ENCODE data around the gene CD274. TPM values are rescaled to one million over a fixed set of nuclear protein-coding genes. Genes with fewer than 3 reads are reported as not detected.

Gene CD274
- total RNA-seq (ENCODE audit: low replicate concordance), result 0.82 and 3.1 TPM in 2 replicates

GRCh38 chr9:5450359-5451091 lies at the start of gene CD274:
CD274 (plus strand) TSS chr9:5450542; CDS start chr9:5456114, 5,572 bp downstream.

GRCh38 chr9:5437254-5438216 lies 12.8 kb upstream of the CD274 start, which contains the start of gene PLGRKT:
PLGRKT (minus strand) TSS chr9:5437925; CDS start chr9:5431977, 5,948 bp downstream.

GRCh38 chr9:5510360-5510931 lies 60.1 kb downstream of the CD274 start, which contains the start of gene PDCD1LG2:
PDCD1LG2 (plus strand) TSS chr9:5510531; CDS start chr9:5522547, 12,016 bp downstream.

Other genes starting within 250 kb of the CD274 start
- gene INSL4, start 219.1 kb upstream of the CD274 start, total RNA-seq (ENCODE audit: low replicate concordance), result not detected in 2 replicates
- not detected in 2 replicates for gene RLN2, start 145.8 kb upstream of the CD274 start, total RNA-seq (ENCODE audit: low replicate concordance)
- gene RLN1, start 110.7 kb upstream of the CD274 start, total RNA-seq (ENCODE audit: low replicate concordance), result not detected in 2 replicates
- gene PLGRKT, start 12.6 kb upstream of the CD274 start, total RNA-seq (ENCODE audit: low replicate concordance), result 4.4 and 15.5 TPM in 2 replicates
- 4.3 and 6.6 TPM in 2 replicates for gene PDCD1LG2, start 60.0 kb downstream of the CD274 start, total RNA-seq (ENCODE audit: low replicate concordance)
- 33.2 and 43.5 TPM in 2 replicates for gene RIC1, start 178.6 kb downstream of the CD274 start, total RNA-seq (ENCODE audit: low replicate concordance)